Activated T-helper 1 cell treated with anti-CD3 and anti-CD28 coated beads, Interleukin-2, amount 50 U/mL, for 16 hours (primary cell): Measurements from ENCODE around the gene OR10H5.
"Not testable (repeated sequence)": the region's sequence is repeated elsewhere in the genome, so short reads cannot be mapped to it uniquely, and the experiment has no call there.

Source experiments
- DNase-seq, 2 donors: peaks; one replicate each; pipeline ENCODE4 v3.0.0-alpha.2; 2020; ENCODE audit warnings: low read depth in 1 of 2, low spot score in 1 of 2

Gene OR10H5

GRCh38 chr19:15787611-15788155, at the start of gene OR10H5:
OR10H5 (plus strand) TSS chr19:15787661; CDS start chr19:15794049, 6,388 bp downstream.
- DNase-seq, result no peak

- DNase-seq, result no peak
Measured at GRCh38 chr19:15737722-15738121, 49.7 kb upstream of the OR10H5 start, which contains the start of gene OR10H3. OR10H3 (plus strand) TSS chr19:15737985; CDS start chr19:15741393, 3,408 bp downstream.

- no peak for DNase-seq
Measured at GRCh38 chr19:15740785-15741184, 46.7 kb upstream of the OR10H5 start.

GRCh38 chr19:15748239-15748638, 39.2 kb upstream of the OR10H5 start:
- DNase-seq, result no peak

- no peak for DNase-seq
Measured at GRCh38 chr19:15758379-15758778, 29.1 kb upstream of the OR10H5 start.

- DNase-seq, result no peak
Measured at GRCh38 chr19:15759962-15760565, 27.4 kb upstream of the OR10H5 start.

- DNase-seq, result no peak
Measured at GRCh38 chr19:15769586-15769985, 17.9 kb upstream of the OR10H5 start.

GRCh38 chr19:15774159-15774558, 13.3 kb upstream of the OR10H5 start:
- not testable (repeated sequence) for DNase-seq

- DNase-seq, result no peak
Measured at GRCh38 chr19:15775249-15775648, 12.2 kb upstream of the OR10H5 start.

GRCh38 chr19:15776264-15776663, 11.2 kb upstream of the OR10H5 start:
- no peak for DNase-seq

- DNase-seq, result no peak
Measured at GRCh38 chr19:15776991-15777970, 10.2 kb upstream of the OR10H5 start.

GRCh38 chr19:15779756-15780476, 7.5 kb upstream of the OR10H5 start:
- no peak for DNase-seq

- DNase-seq, result no peak
Measured at GRCh38 chr19:15780610-15781418, 6.6 kb upstream of the OR10H5 start.

- DNase-seq, result no peak
Measured at GRCh38 chr19:15781661-15782060, 5.8 kb upstream of the OR10H5 start.

GRCh38 chr19:15782211-15782610, 5.2 kb upstream of the OR10H5 start:
- DNase-seq, result no peak

GRCh38 chr19:15782896-15783295, 4.6 kb upstream of the OR10H5 start:
- DNase-seq, result not testable (repeated sequence)

GRCh38 chr19:15788594-15789270, 1.3 kb downstream of the OR10H5 start:
- no peak for DNase-seq

GRCh38 chr19:15790096-15790495, 2.6 kb downstream of the OR10H5 start:
- no peak for DNase-seq

- DNase-seq, result not testable (repeated sequence)
Measured at GRCh38 chr19:15794279-15794678, 6.8 kb downstream of the OR10H5 start.

- no peak for DNase-seq
Measured at GRCh38 chr19:15810335-15810734, 22.9 kb downstream of the OR10H5 start.
